HCT116 (cell line): ENCODE results near the gene HTR3E. TPM values are rescaled to one million over a fixed set of nuclear protein-coding genes. Genes with fewer than 3 reads are reported as not detected.

ENCODE experiments used
- ATAC-seq: fragments of 200-7000 bp; cut with Tn5 transposase; 2 replicates; pipeline ENCODE4 v1.9.1; 2020; ENCODE audit warnings: mild to moderate bottlenecking, moderate library complexity
- BruUV-seq: library from RNA; stranded (reverse); fragments of 400-500 nt; replicated peaks from 2 replicates; lab custom pipeline; 2021; lab: Mats Ljungman, UMichigan
- CTCF ChIA-PET: fragments of 300-600 bp; sonication (Branson Sonifier 250); formaldehyde crosslinking; loops from one replicate; lab custom pipeline; 2021; ENCODE audit warnings: antibody characterized with exemption; lab: Charles Lee
- POLR2A ChIA-PET: fragments of 300-600, 350-600 bp; sonication (Branson Sonifier 250); formaldehyde crosslinking; loops from one replicate; lab custom pipeline; 2021; ENCODE audit warnings: antibody characterized with exemption; lab: Charles Lee
- RAD21 ChIA-PET, 2 experiments: fragments of 300-600 bp; sonication (Branson Sonifier 250); formaldehyde crosslinking; loops; one replicate each; lab custom pipeline; 2023; ENCODE audit warnings: low total read pairs in 2 of 2; ENCODE audit not compliant: uncharacterized antibody in 2 of 2, unreplicated experiment in 2 of 2, low non-redundant PET in 1 of 2; lab: Charles Lee
- DNase-seq: peaks from one replicate; pipeline ENCODE4 v3.0.0-alpha.2; 2010; ENCODE audit warnings: low read depth, low spot score
- H2AFZ ChIP-seq: fragments of 200-600 bp; shearing (Covaris generic), sonication (generic); 2 replicates; pipeline ENCODE4 v1.6.1; 2017; ENCODE audit warnings: low read depth, mixed run types, mixed read lengths, antibody characterized with exemption, low read length; ENCODE audit not compliant: poor library complexity, severe bottlenecking
- H3K27ac ChIP-seq: 2 replicates; pipeline ENCODE4 v1.5.1; 2012; ENCODE audit warnings: low read depth, low read length
- H3K27me3 ChIP-seq: fragments of 200-600 bp; sonication (generic); 2 replicates; pipeline ENCODE4 v1.6.1; 2016; ENCODE audit warnings: mixed run types, low read length, mixed read lengths; ENCODE audit not compliant: insufficient read depth
- H3K36me3 ChIP-seq, 2 experiments: fragments of 200-500 bp in 1 of 2; fragments of 200-600 bp in 1 of 2; sonication (Bioruptor generic) in 1 of 2; sonication (generic) in 1 of 2; 2 replicates each; pipeline versions ENCODE4 v1.5.1 to v1.6.1; 2014 to 2016; ENCODE audit warnings: low read length in 2 of 2, inconsistent platforms in 1 of 2, mixed read lengths in 1 of 2, mixed run types in 1 of 2; ENCODE audit not compliant: insufficient read depth in 2 of 2, control insufficient read depth in 1 of 2
- H3K4me1 ChIP-seq, 2 experiments: fragments of 200-600 bp in 1 of 2; sonication (generic) in 1 of 2; 2 replicates each; pipeline versions ENCODE4 v1.5.1 to v1.6.1; 2012 to 2017; ENCODE audit warnings: low read length in 2 of 2, inconsistent platforms in 1 of 2, mild to moderate bottlenecking in 1 of 2, mixed read lengths in 1 of 2, mixed run types in 1 of 2, moderate library complexity in 1 of 2; ENCODE audit not compliant: insufficient read depth in 2 of 2, control insufficient read depth in 1 of 2
- H3K4me2 ChIP-seq: fragments of 200-600 bp; sonication (generic); 2 replicates; pipeline ENCODE4 v1.6.1; 2017; ENCODE audit warnings: mixed run types, low read length, mixed read lengths
- H3K4me3 ChIP-seq, 2 experiments: fragments of 200-600 bp in 1 of 2; sonication (generic) in 1 of 2; replicated peaks in 1 of 2; 2 replicates each; pipeline ENCODE4 v1.5.1; 2011 to 2016; ENCODE audit warnings: low read length in 2 of 2, control low read depth in 1 of 2, low read depth in 1 of 2, mild to moderate bottlenecking in 1 of 2, mixed read lengths in 1 of 2, mixed run types in 1 of 2
- H3K79me2 ChIP-seq: fragments of 200-600 bp; sonication (generic); 2 replicates; pipeline ENCODE4 v1.6.1; 2017; ENCODE audit warnings: mild to moderate bottlenecking, mixed run types, low read length, moderate library complexity, mixed read lengths; ENCODE audit not compliant: insufficient read depth
- H3K9ac ChIP-seq: fragments of 200-600 bp; sonication (generic); 2 replicates; pipeline ENCODE4 v1.6.1; 2016; ENCODE audit warnings: low read length, mixed read lengths
- H3K9me2 ChIP-seq: fragments of 200-600 bp; sonication (generic), shearing (Covaris generic); 2 replicates; pipeline ENCODE4 v1.6.1; 2017; ENCODE audit warnings: mixed run types, mild to moderate bottlenecking, moderate library complexity; ENCODE audit not compliant: insufficient read depth
- H3K9me3 ChIP-seq, 2 experiments: fragments of 200-500 bp in 1 of 2; fragments of 200-600 bp in 1 of 2; sonication (Bioruptor generic) in 1 of 2; sonication (generic) in 1 of 2; 2 replicates each; pipeline ENCODE4 v1.6.1; 2014 to 2017; ENCODE audit warnings: low read length in 2 of 2, mixed read lengths in 2 of 2, inconsistent platforms in 1 of 2, low read depth in 1 of 2, mild to moderate bottlenecking in 1 of 2, mixed run types in 1 of 2, moderate library complexity in 1 of 2; ENCODE audit not compliant: control insufficient read depth in 1 of 2, insufficient read depth in 1 of 2
- H4K20me1 ChIP-seq: fragments of 200-600 bp; sonication (generic), shearing (Covaris generic); 2 replicates; pipeline ENCODE4 v1.6.1; 2017; ENCODE audit warnings: mixed run types, mild to moderate bottlenecking, moderate library complexity; ENCODE audit not compliant: insufficient read depth
- ELF1 ChIP-seq: IDR thresholded peaks from 2 replicates; pipeline ENCODE4 v1.6.1; 2012; ENCODE audit warnings: low read depth, borderline replicate concordance
- EZH2 ChIP-seq: fragments of 200-600 bp; sonication (generic); IDR thresholded peaks from 2 replicates; pipeline ENCODE4 v1.6.1; 2017; ENCODE audit warnings: antibody characterized with exemption, mixed run types
- EZH2phosphoT487 ChIP-seq: fragments of 200-600 bp; IDR thresholded peaks from 2 replicates; pipeline ENCODE4 v1.6.1; 2018; ENCODE audit warnings: antibody characterized with exemption, borderline replicate concordance
- POLR2AphosphoS5 ChIP-seq: IDR thresholded peaks from 2 replicates; pipeline ENCODE4 v1.6.1; 2011; ENCODE audit warnings: mild to moderate bottlenecking, low read depth, low read length, moderate library complexity
- SIN3A ChIP-seq: IDR thresholded peaks from 2 replicates; pipeline ENCODE4 v1.6.1; 2012; ENCODE audit warnings: low read depth
- SRF ChIP-seq: IDR thresholded peaks from 2 replicates; pipeline ENCODE4 v1.6.1; 2012; ENCODE audit warnings: low read depth
- ZNF274 ChIP-seq: fragments of 200-500 bp; sonication (Bioruptor generic); IDR thresholded peaks from 2 replicates; pipeline ENCODE4 v1.6.1; 2014; ENCODE audit warnings: mild to moderate bottlenecking, low read depth, low read length, inconsistent platforms
- intact Hi-C: fragments of 100-400 bp; cut with micrococcal nuclease; formaldehyde crosslinking; loops from 2 replicates; pipeline ENCODE4 v1.10.0; 2022
- total RNA-seq: library from RNA; stranded (reverse); gene quantifications from one replicate; pipeline ENCODE4 v1.2.1, GENCODE V29; 2021; ENCODE audit not compliant: unreplicated experiment
- TF ChIP-seq, protein P1 (sequence below), 3 experiments: fragments of 200-600 bp in 1 of 3; sonication (generic) in 1 of 3; IDR thresholded peaks in 2 of 3; conservative IDR thresholded peaks in 1 of 3; 2 replicates each; pipeline ENCODE4 v1.5.1; 2012 to 2017; ENCODE audit warnings: low read depth in 2 of 3, low read length in 2 of 3, antibody characterized with exemption in 1 of 3, borderline replicate concordance in 1 of 3, control low read depth in 1 of 3, mild to moderate bottlenecking in 1 of 3, mixed read lengths in 1 of 3, mixed run types in 1 of 3, moderate library complexity in 1 of 3; ENCODE audit not compliant: insufficient read depth in 1 of 3
- TF ChIP-seq, protein P2 (sequence below): IDR thresholded peaks from 2 replicates; pipeline ENCODE4 v1.6.1; 2011; ENCODE audit warnings: mild to moderate bottlenecking, low read length, moderate library complexity; ENCODE audit not compliant: insufficient replicate concordance; ENCODE audit errors: extremely low read depth
- TF ChIP-seq, protein P3 (sequence below): IDR thresholded peaks from 2 replicates; pipeline ENCODE4 v1.6.1; 2012

Gene HTR3E
- total RNA-seq, 1 experiment from 2014 or later, result not detected

DNA sequence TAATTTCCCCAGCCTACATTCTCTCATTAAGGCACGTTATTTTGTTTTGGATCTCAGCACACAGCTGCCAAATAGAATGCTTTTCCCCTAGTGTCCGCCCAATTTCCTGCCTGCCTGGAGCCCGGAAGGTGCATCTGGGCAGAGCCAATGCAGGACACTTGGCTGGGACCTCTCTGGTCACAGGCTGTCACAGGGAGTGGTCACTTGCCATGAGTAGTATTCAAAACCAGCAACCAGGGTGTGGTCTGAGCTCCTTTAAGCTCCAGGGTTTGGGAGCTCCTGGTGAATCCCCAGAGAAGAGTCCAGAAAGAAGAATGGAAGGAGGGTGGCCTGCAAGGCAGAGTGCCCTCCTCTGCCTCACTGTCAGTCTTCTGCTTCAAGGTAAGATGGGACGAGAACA is 44.1 kb upstream of the HTR3E start, which contains the start of gene HTR3C:
Gene HTR3C (plus strand): TSS at position 281 of the 400 bp plus-strand sequence. CDS start 34 bp downstream, at position 315.
- ATAC-seq, result no peak

More for the DNA sequence above, 44.1 kb upstream of the HTR3E start, which contains the start of gene HTR3C:
- H3K4me2 ChIP-seq, result no peak within 1 kb of the TSS
- H3K79me2 ChIP-seq, result no peaks in the 10 kb centered on the region
- ChIA-PET CTCF (interaction anchor here (1.2 kb wide), 1 partner anchor 35 kb away, joined by 4 read pairs; the partner anchor contains the start of gene ABCC5), POLR2A (no interaction called here), RAD21 (no interaction called here)
- TF ChIP-seq, protein P1, sequence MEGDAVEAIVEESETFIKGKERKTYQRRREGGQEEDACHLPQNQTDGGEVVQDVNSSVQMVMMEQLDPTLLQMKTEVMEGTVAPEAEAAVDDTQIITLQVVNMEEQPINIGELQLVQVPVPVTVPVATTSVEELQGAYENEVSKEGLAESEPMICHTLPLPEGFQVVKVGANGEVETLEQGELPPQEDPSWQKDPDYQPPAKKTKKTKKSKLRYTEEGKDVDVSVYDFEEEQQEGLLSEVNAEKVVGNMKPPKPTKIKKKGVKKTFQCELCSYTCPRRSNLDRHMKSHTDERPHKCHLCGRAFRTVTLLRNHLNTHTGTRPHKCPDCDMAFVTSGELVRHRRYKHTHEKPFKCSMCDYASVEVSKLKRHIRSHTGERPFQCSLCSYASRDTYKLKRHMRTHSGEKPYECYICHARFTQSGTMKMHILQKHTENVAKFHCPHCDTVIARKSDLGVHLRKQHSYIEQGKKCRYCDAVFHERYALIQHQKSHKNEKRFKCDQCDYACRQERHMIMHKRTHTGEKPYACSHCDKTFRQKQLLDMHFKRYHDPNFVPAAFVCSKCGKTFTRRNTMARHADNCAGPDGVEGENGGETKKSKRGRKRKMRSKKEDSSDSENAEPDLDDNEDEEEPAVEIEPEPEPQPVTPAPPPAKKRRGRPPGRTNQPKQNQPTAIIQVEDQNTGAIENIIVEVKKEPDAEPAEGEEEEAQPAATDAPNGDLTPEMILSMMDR (IDR thresholded peaks at IDR 0.05 in 2 of 3, conservative IDR thresholded peaks at IDR 0.05 in 1 of 3; ENCODE audit: borderline replicate concordance in 1 of 3, insufficient read depth in 1 of 3, low read depth in 2 of 3, low read length in 2 of 3), result no peak
- TF ChIP-seq ELF1 (no peak), SIN3A (no peak), POLR2AphosphoS5 (no peak), SRF (no peak), EZH2phosphoT487 (no peak), EZH2 (no peak), ZNF274 (no peak)
- TF ChIP-seq, protein P2, sequence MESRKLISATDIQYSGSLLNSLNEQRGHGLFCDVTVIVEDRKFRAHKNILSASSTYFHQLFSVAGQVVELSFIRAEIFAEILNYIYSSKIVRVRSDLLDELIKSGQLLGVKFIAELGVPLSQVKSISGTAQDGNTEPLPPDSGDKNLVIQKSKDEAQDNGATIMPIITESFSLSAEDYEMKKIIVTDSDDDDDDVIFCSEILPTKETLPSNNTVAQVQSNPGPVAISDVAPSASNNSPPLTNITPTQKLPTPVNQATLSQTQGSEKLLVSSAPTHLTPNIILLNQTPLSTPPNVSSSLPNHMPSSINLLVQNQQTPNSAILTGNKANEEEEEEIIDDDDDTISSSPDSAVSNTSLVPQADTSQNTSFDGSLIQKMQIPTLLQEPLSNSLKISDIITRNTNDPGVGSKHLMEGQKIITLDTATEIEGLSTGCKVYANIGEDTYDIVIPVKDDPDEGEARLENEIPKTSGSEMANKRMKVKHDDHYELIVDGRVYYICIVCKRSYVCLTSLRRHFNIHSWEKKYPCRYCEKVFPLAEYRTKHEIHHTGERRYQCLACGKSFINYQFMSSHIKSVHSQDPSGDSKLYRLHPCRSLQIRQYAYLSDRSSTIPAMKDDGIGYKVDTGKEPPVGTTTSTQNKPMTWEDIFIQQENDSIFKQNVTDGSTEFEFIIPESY, result no peak
- TF ChIP-seq, protein P3, sequence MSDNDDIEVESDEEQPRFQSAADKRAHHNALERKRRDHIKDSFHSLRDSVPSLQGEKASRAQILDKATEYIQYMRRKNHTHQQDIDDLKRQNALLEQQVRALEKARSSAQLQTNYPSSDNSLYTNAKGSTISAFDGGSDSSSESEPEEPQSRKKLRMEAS, result no peak
- BruUV-seq, result no TSS peak
- H3K27me3 ChIP-seq, result no peaks in the 10 kb centered on the region
- no peaks in the 10 kb centered on the region for H3K9me3 ChIP-seq
- H3K9me2 ChIP-seq, result no peaks in the 10 kb centered on the region
- no peak for DNase-seq
- intact Hi-C loops, result no loop called here
- no peak within 1 kb of the TSS for H3K9ac ChIP-seq
- no peaks in the 10 kb centered on the region for H3K4me1 ChIP-seq
- H3K4me3 ChIP-seq, result no peak within 1 kb of the TSS
- H2AFZ ChIP-seq, result no peak within 1 kb of the TSS
- no peak within 1 kb of the TSS for H3K27ac ChIP-seq
- H3K36me3 ChIP-seq, result no peaks in the 10 kb centered on the region
- no peaks in the 10 kb centered on the region for H4K20me1 ChIP-seq
